SK-N-SH (cell line): ENCODE results near the gene MYO15A. TPM values are rescaled to one million over a fixed set of nuclear protein-coding genes. Genes with fewer than 3 reads are reported as not detected.

Experiments
- CTCF ChIA-PET: fragments of 300-600, 350-600 bp; formaldehyde crosslinking; extraction: SDS; loops from one replicate; lab custom pipeline; 2021; lab: Yijun Ruan, JAX
- POLR2A ChIA-PET: fragments of 350-600 bp; sonication (Branson Sonifier 250); formaldehyde crosslinking; extraction: SDS; loops from one replicate; lab custom pipeline; 2020; ENCODE audit warnings: antibody characterized with exemption, inconsistent platforms; lab: Yijun Ruan, JAX
- DNase-seq: peaks from one replicate; pipeline ENCODE4 v3.0.0; 2012
- H2AFZ ChIP-seq: fragments of 200-600 bp; sonication (generic); 2 replicates; pipeline ENCODE4 v1.8.1; 2016; ENCODE audit warnings: antibody characterized with exemption, mild to moderate bottlenecking, low read depth
- H3F3A ChIP-seq: fragments of 200-600 bp; sonication (generic); replicated peaks from 2 replicates; pipeline ENCODE3; 2016; ENCODE audit warnings: antibody characterized with exemption, mild to moderate bottlenecking; ENCODE audit not compliant: insufficient read depth
- H3K27ac ChIP-seq, 2 experiments: fragments of 200-500 bp in 1 of 2; fragments of 200-600 bp in 1 of 2; sonication (Bioruptor generic) in 1 of 2; sonication (generic), shearing (Covaris generic) in 1 of 2; 2 replicates each; pipeline versions ENCODE4 v1.5.1 to v1.6.1; 2014 to 2016; ENCODE audit warnings: low read depth in 2 of 2, inconsistent platforms in 1 of 2, low read length in 1 of 2, mild to moderate bottlenecking in 1 of 2, mixed read lengths in 1 of 2
- H3K27me3 ChIP-seq: fragments of 200-600 bp; sonication (generic), shearing (Covaris generic); 2 replicates; pipeline ENCODE4 v1.6.1; 2016; ENCODE audit warnings: mixed run types; ENCODE audit not compliant: insufficient read depth
- H3K36me3 ChIP-seq, 2 experiments: fragments of 200-500 bp in 1 of 2; fragments of 200-600 bp in 1 of 2; sonication (Bioruptor generic) in 1 of 2; sonication (generic) in 1 of 2; replicated peaks in 1 of 2; 2 replicates each; pipeline versions ENCODE3 to v1.5.1; 2014 to 2016; ENCODE audit warnings: low read length in 1 of 2, mild to moderate bottlenecking in 1 of 2; ENCODE audit not compliant: insufficient read depth in 2 of 2, control insufficient read depth in 1 of 2
- H3K4me1 ChIP-seq, 2 experiments: fragments of 200-500 bp in 1 of 2; fragments of 200-600 bp in 1 of 2; sonication (Bioruptor generic) in 1 of 2; sonication (generic), shearing (Covaris generic) in 1 of 2; 2 replicates each; pipeline versions ENCODE4 v1.5.1 to v1.6.1; 2014 to 2016; ENCODE audit warnings: low read depth in 1 of 2, low read length in 1 of 2, mixed run types in 1 of 2; ENCODE audit not compliant: insufficient read depth in 2 of 2, control insufficient read depth in 1 of 2
- H3K4me2 ChIP-seq: fragments of 200-600 bp; sonication (generic), shearing (Covaris generic); 2 replicates; pipeline ENCODE4 v1.6.1; 2017; ENCODE audit warnings: mixed run types
- H3K4me3 ChIP-seq, 2 experiments: fragments of 200-500 bp in 1 of 2; fragments of 200-600 bp in 1 of 2; sonication (Bioruptor generic) in 1 of 2; sonication (generic), shearing (Covaris generic) in 1 of 2; 2 replicates each; pipeline versions ENCODE4 v1.5.1 to v1.8.1; 2014 to 2016; ENCODE audit warnings: low read depth in 2 of 2, inconsistent platforms in 1 of 2, low read length in 1 of 2, mild to moderate bottlenecking in 1 of 2, mixed read lengths in 1 of 2, moderate library complexity in 1 of 2
- H3K79me2 ChIP-seq: fragments of 200-600 bp; sonication (generic); 2 replicates; pipeline ENCODE4 v1.8.1; 2017; ENCODE audit warnings: mild to moderate bottlenecking; ENCODE audit not compliant: insufficient read depth
- H3K9ac ChIP-seq: fragments of 200-600 bp; sonication (generic); 2 replicates; pipeline ENCODE4 v1.6.1; 2017; ENCODE audit warnings: mixed run types
- H3K9me2 ChIP-seq: fragments of 200-600 bp; sonication (generic); 2 replicates; pipeline ENCODE4 v1.6.1; 2017; ENCODE audit warnings: mixed run types
- H3K9me3 ChIP-seq: fragments of 200-600 bp; sonication (generic); 2 replicates; pipeline ENCODE4 v1.6.1; 2017; ENCODE audit warnings: mixed run types, mild to moderate bottlenecking, moderate library complexity
- H4K20me1 ChIP-seq: fragments of 200-600 bp; sonication (generic); 2 replicates; pipeline ENCODE4 v1.6.1; 2017; ENCODE audit warnings: mild to moderate bottlenecking, mixed run types; ENCODE audit not compliant: insufficient read depth
- ELF1 ChIP-seq: IDR thresholded peaks from 2 replicates; pipeline ENCODE4 v1.4.0; 2012
- FOXJ3 ChIP-seq: sonication (generic); formaldehyde crosslinking; IDR thresholded peaks from 2 replicates; pipeline ENCODE4 v1.5.1; 2020; ENCODE audit warnings: mild to moderate bottlenecking, missing genetic modification reagents
- FOXM1 ChIP-seq: IDR thresholded peaks from 2 replicates; pipeline ENCODE4 v1.4.0; 2012; ENCODE audit warnings: low read depth, mild to moderate bottlenecking
- GATA2 ChIP-seq: sonication (generic); formaldehyde crosslinking; IDR thresholded peaks from 2 replicates; pipeline ENCODE4 v1.5.0; 2020; ENCODE audit warnings: mild to moderate bottlenecking, missing genetic modification reagents
- JUND ChIP-seq: IDR thresholded peaks from 2 replicates; pipeline ENCODE4 v1.4.0; 2012
- MAX ChIP-seq: IDR thresholded peaks from 2 replicates; pipeline ENCODE4 v1.4.0; 2012; ENCODE audit warnings: low read depth
- MXI1 ChIP-seq: IDR thresholded peaks from 2 replicates; pipeline ENCODE4 v1.6.1; 2012; ENCODE audit warnings: mild to moderate bottlenecking, low read depth, low read length, improper control_type of control experiment
- NFIC ChIP-seq: IDR thresholded peaks from 2 replicates; pipeline ENCODE4 v1.4.0; 2012; ENCODE audit warnings: borderline replicate concordance
- NRF1 ChIP-seq: IDR thresholded peaks from 2 replicates; pipeline ENCODE4 v1.6.1; 2012; ENCODE audit warnings: low read depth, mild to moderate bottlenecking, low read length
- RFX5 ChIP-seq: IDR thresholded peaks from 2 replicates; pipeline ENCODE4 v1.6.1; 2012; ENCODE audit warnings: mild to moderate bottlenecking, improper control_type of control experiment, low read length
- SMC3 ChIP-seq: IDR thresholded peaks from 2 replicates; pipeline ENCODE4 v1.6.1; 2012; ENCODE audit warnings: low read depth, low read length, improper control_type of control experiment
- TAF1 ChIP-seq: IDR thresholded peaks from 2 replicates; pipeline ENCODE4 v1.6.1; 2012; ENCODE audit warnings: low read depth, mild to moderate bottlenecking, low read length, moderate library complexity, borderline replicate concordance
- TEAD4 ChIP-seq: IDR thresholded peaks from 2 replicates; pipeline ENCODE4 v1.4.0; 2012; ENCODE audit warnings: mild to moderate bottlenecking, borderline replicate concordance; ENCODE audit not compliant: insufficient read depth
- YY1 ChIP-seq: IDR thresholded peaks from 2 replicates; pipeline ENCODE4 v1.4.0; 2012; ENCODE audit warnings: low read depth, mild to moderate bottlenecking
- ZBTB33 ChIP-seq: IDR thresholded peaks from 2 replicates; pipeline ENCODE4 v1.4.0; 2012; ENCODE audit warnings: low read depth, borderline replicate concordance
- WGBS: methylation state at CpG from one replicate; pipeline ENCODE4 v1.1.6; 2017; ENCODE audit warnings: low lambda C conversion rate; 5-methylcytosine and 5-hydroxymethylcytosine counted together
- polyA plus RNA-seq, 3 experiments: library from polyadenylated mRNA; depleted of rRNA; stranded (reverse); fragments of >200 nt; gene quantifications; 2 replicates each; pipeline ENCODE4 v1.2.3, GENCODE V29; 2012
- TF ChIP-seq, protein P1 (sequence below): fragments of 150-350 bp; IDR thresholded peaks from 2 replicates; pipeline ENCODE4 v1.6.1; 2016; ENCODE audit warnings: mild to moderate bottlenecking, low read depth, low read length
- TF ChIP-seq, protein P2 (sequence below): IDR thresholded peaks from 2 replicates; pipeline ENCODE4 v1.6.1; 2012; ENCODE audit warnings: mild to moderate bottlenecking, low read depth, low read length, moderate library complexity
- TF ChIP-seq, protein P3 (sequence below): IDR thresholded peaks from 2 replicates; pipeline ENCODE4; 2012

The MYO15A gene
- polyA plus RNA-seq, 1 of the 3 experiments (the other 2 are of a cell fraction) = 0.43 TPM

- TF ChIP-seq TAF1 (peak; percentile 97), YY1 (peak; percentile 73), NFIC (peak; percentile 56; the same call in 1 of the 2 replicates), GATA2 (CRISPR knock-in tag) (no peak), MXI1 (peak; percentile 92), SMC3 (no peak), ZBTB33 (peak; percentile 64; the same call in 1 of the 2 replicates), JUND (peak; percentile 29; the same call in 1 of the 2 replicates), ELF1 (peak; percentile 80)
- TF ChIP-seq, protein P1, sequence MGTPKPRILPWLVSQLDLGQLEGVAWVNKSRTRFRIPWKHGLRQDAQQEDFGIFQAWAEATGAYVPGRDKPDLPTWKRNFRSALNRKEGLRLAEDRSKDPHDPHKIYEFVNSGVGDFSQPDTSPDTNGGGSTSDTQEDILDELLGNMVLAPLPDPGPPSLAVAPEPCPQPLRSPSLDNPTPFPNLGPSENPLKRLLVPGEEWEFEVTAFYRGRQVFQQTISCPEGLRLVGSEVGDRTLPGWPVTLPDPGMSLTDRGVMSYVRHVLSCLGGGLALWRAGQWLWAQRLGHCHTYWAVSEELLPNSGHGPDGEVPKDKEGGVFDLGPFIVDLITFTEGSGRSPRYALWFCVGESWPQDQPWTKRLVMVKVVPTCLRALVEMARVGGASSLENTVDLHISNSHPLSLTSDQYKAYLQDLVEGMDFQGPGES = no peak
Measured at GRCh38 chr17:18087610-18088491, 20.7 kb upstream of the MYO15A start, which contains the start of gene DRG2 (continued).

- ChIA-PET POLR2A (no interaction called here), CTCF (no interaction called here)
- no peak overlapping the region for H3K9ac ChIP-seq
- peaks cover 23% of the 10 kb centered on the region for H3K79me2 ChIP-seq
- H3K27ac ChIP-seq = no peak overlapping the region
- WGBS = 95% methylated on average over 2 of the region's 2 CpGs
- no peak overlapping the region for H3K4me2 ChIP-seq
- no peaks in the 10 kb centered on the region for H4K20me1 ChIP-seq
- H3K4me3 ChIP-seq = no peak overlapping the region
- H3K4me1 ChIP-seq = peaks cover 0 to 7% of the 10 kb centered on the region in 2 experiments; a peak in 1 of 4 replicates
- H2AFZ ChIP-seq = no peak overlapping the region
- H3K9me3 ChIP-seq = no peaks in the 10 kb centered on the region
- H3K9me2 ChIP-seq = no peaks in the 10 kb centered on the region
- H3K27me3 ChIP-seq = no peaks in the 10 kb centered on the region
- no peaks in the 10 kb centered on the region for H3F3A ChIP-seq
- H3K36me3 ChIP-seq = peaks cover 12 to 20% of the 10 kb centered on the region in 2 experiments
- no peak for DNase-seq
- TF ChIP-seq, protein P1 = no peak
- TF ChIP-seq FOXJ3 (CRISPR knock-in tag) (no peak), TEAD4 (no peak), FOXM1 (no peak), RFX5 (no peak), ZBTB33 (no peak), MAX (no peak), SMC3 (no peak), JUND (no peak), TAF1 (no peak), NRF1 (no peak)
- TF ChIP-seq, protein P2, sequence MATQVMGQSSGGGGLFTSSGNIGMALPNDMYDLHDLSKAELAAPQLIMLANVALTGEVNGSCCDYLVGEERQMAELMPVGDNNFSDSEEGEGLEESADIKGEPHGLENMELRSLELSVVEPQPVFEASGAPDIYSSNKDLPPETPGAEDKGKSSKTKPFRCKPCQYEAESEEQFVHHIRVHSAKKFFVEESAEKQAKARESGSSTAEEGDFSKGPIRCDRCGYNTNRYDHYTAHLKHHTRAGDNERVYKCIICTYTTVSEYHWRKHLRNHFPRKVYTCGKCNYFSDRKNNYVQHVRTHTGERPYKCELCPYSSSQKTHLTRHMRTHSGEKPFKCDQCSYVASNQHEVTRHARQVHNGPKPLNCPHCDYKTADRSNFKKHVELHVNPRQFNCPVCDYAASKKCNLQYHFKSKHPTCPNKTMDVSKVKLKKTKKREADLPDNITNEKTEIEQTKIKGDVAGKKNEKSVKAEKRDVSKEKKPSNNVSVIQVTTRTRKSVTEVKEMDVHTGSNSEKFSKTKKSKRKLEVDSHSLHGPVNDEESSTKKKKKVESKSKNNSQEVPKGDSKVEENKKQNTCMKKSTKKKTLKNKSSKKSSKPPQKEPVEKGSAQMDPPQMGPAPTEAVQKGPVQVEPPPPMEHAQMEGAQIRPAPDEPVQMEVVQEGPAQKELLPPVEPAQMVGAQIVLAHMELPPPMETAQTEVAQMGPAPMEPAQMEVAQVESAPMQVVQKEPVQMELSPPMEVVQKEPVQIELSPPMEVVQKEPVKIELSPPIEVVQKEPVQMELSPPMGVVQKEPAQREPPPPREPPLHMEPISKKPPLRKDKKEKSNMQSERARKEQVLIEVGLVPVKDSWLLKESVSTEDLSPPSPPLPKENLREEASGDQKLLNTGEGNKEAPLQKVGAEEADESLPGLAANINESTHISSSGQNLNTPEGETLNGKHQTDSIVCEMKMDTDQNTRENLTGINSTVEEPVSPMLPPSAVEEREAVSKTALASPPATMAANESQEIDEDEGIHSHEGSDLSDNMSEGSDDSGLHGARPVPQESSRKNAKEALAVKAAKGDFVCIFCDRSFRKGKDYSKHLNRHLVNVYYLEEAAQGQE = no peak
- TF ChIP-seq, protein P3, sequence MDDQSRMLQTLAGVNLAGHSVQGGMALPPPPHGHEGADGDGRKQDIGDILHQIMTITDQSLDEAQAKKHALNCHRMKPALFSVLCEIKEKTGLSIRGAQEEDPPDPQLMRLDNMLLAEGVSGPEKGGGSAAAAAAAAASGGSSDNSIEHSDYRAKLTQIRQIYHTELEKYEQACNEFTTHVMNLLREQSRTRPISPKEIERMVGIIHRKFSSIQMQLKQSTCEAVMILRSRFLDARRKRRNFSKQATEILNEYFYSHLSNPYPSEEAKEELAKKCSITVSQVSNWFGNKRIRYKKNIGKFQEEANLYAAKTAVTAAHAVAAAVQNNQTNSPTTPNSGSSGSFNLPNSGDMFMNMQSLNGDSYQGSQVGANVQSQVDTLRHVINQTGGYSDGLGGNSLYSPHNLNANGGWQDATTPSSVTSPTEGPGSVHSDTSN = no peak
Measured at GRCh38 chr17:18089613-18090012, 18.9 kb upstream of the MYO15A start.
